ENCODE measurements around the gene LKAAEAR1.

- TF ChIP-seq REST (IDR thresholded peaks at IDR 0.05; ENCODE audit: insufficient read depth in 1 of 2, low read depth in 2 of 2, low read length in 2 of 2): no peak
- TF ChIP-seq POLR2AphosphoS5 (IDR thresholded peaks at IDR 0.05; ENCODE audit: low read depth, low read length): no peak
- no peak for TF ChIP-seq TAF1 (IDR thresholded peaks at IDR 0.05; ENCODE audit: borderline replicate concordance, insufficient read depth, low read length)
- TF ChIP-seq FOXP2 (optimal IDR thresholded peaks at IDR 0.05; ENCODE audit: borderline replicate concordance, extremely low read depth, extremely low read length, insufficient read depth): peak; percentile 43
Observed at GRCh38 chr20:64083378-64083803, 807 bp downstream of the LKAAEAR1 start.

All from PFSK-1 (cell line).